HEK293T (cell line): ENCODE data around the gene BEGAIN.

Experiments used
- CTCF ChIA-PET: fragments of 350-600 bp; formaldehyde crosslinking; extraction: SDS; loops from one replicate; lab custom pipeline; 2021; ENCODE audit warnings: antibody characterized with exemption, inconsistent platforms; lab: Yijun Ruan, JAX
- POLR2A ChIA-PET: fragments of 350-600 bp; formaldehyde crosslinking; extraction: SDS; loops from one replicate; lab custom pipeline; 2020; ENCODE audit warnings: antibody characterized with exemption, inconsistent platforms; lab: Yijun Ruan, JAX
- DNase-seq: peaks from one replicate; pipeline ENCODE4 v3.0.0; 2012; ENCODE audit warnings: mixed read lengths; ENCODE audit errors: extremely low spot score
- ARNT ChIP-seq: fragments of 450-650 bp; IDR thresholded peaks from 2 replicates; pipeline ENCODE4 v1.6.1; 2017; ENCODE audit warnings: mild to moderate bottlenecking
- BHLHE40 ChIP-seq: fragments of 450-650 bp; IDR thresholded peaks from 2 replicates; pipeline ENCODE4 v1.6.1; 2016; ENCODE audit warnings: mild to moderate bottlenecking, moderate library complexity, borderline replicate concordance
- CTBP1 ChIP-seq: fragments of 450-650 bp; IDR thresholded peaks from 2 replicates; pipeline ENCODE4 v1.6.1; 2016; ENCODE audit warnings: borderline replicate concordance
- ELF4 ChIP-seq: fragments of 450-650 bp; IDR thresholded peaks from 2 replicates; pipeline ENCODE4 v1.6.1; 2017; ENCODE audit warnings: antibody characterized with exemption
- FOXA1 ChIP-seq: fragments of 450-650 bp; IDR thresholded peaks from 2 replicates; pipeline ENCODE4 v1.6.1; 2016; ENCODE audit warnings: mild to moderate bottlenecking
- FOXK2 ChIP-seq: fragments of 450-650 bp; IDR thresholded peaks from 2 replicates; pipeline ENCODE4 v1.6.1; 2016; ENCODE audit warnings: mild to moderate bottlenecking
- FOXM1 ChIP-seq: fragments of 450-650 bp; IDR thresholded peaks from 2 replicates; pipeline ENCODE4 v1.6.1; 2017; ENCODE audit warnings: mild to moderate bottlenecking, borderline replicate concordance
- HDGF ChIP-seq: fragments of 450-650 bp; IDR thresholded peaks from 2 replicates; pipeline ENCODE4 v1.6.1; 2017; ENCODE audit warnings: antibody characterized with exemption, borderline replicate concordance
- L3MBTL2 ChIP-seq: fragments of 450-650 bp; conservative IDR thresholded peaks from 2 replicates; pipeline ENCODE4 v1.6.1; 2016; ENCODE audit warnings: mild to moderate bottlenecking
- LEF1 ChIP-seq: fragments of 450-650 bp; IDR thresholded peaks from 2 replicates; pipeline ENCODE4 v1.6.1; 2017; ENCODE audit warnings: mild to moderate bottlenecking, borderline replicate concordance
- NFRKB ChIP-seq: fragments of 450-650 bp; IDR thresholded peaks from 2 replicates; pipeline ENCODE4 v1.6.1; 2016; ENCODE audit warnings: mild to moderate bottlenecking, moderate library complexity
- SP1 ChIP-seq: fragments of 450-650 bp; IDR thresholded peaks from 2 replicates; pipeline ENCODE4 v1.6.1; 2017
- SUZ12 ChIP-seq: fragments of 450-650 bp; IDR thresholded peaks from 2 replicates; pipeline ENCODE4 v1.6.1; 2016; ENCODE audit warnings: mild to moderate bottlenecking
- TARDBP ChIP-seq: fragments of 450-650 bp; IDR thresholded peaks from 2 replicates; pipeline ENCODE4 v1.6.1; 2016
- ZNF384 ChIP-seq: fragments of 450-650 bp; IDR thresholded peaks from 2 replicates; pipeline ENCODE4 v1.6.1; 2016
- TF ChIP-seq, protein P1 (sequence below): fragments of 450-650 bp; IDR thresholded peaks from 2 replicates; pipeline ENCODE4 v1.6.1; 2016

Gene BEGAIN

DNA sequence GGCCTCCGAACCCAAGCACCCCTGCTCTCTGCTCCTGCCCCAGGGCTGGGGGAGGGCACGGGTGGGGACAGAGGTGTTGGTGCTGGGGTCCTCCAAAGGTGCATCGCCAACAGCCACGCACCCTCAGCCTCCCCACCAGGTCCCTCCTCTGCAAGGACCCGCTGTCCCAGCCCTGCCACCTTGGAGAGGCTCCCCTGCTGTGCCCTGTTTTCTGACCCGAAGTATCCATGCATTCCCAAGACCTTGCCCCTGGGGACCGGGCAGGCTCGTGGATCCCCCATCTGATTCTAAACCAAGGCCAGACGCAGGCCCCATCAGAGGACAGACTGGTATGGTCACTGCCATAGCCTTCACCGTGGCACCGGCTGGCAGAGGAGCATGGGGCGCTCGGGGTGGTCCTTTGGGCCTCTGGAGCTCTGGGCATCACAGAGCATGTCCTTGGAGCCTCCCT is 22.7 kb upstream of the BEGAIN start:
- ChIA-PET POLR2A (no interaction called here), CTCF (no interaction called here)
- no peak for TF ChIP-seq L3MBTL2
- no peak for TF ChIP-seq SP1
- TF ChIP-seq CTBP1, result no peak
- TF ChIP-seq SUZ12, result no peak
- no peak for TF ChIP-seq LEF1
- no peak for TF ChIP-seq ELF4
- no peak for TF ChIP-seq TARDBP
- no peak for TF ChIP-seq BHLHE40
- TF ChIP-seq ARNT, result no peak
- no peak for TF ChIP-seq NFRKB
- no peak for TF ChIP-seq FOXM1
- DNase-seq, result no peak

GRCh38 chr14:100609331-100609870 is 22.2 kb upstream of the BEGAIN start:
- ChIA-PET POLR2A (no interaction called here), CTCF (no interaction called here)
- no peak for DNase-seq
- no peak for TF ChIP-seq SP1
- no peak for TF ChIP-seq CTBP1
- TF ChIP-seq BHLHE40, result no peak
- TF ChIP-seq, protein P1, sequence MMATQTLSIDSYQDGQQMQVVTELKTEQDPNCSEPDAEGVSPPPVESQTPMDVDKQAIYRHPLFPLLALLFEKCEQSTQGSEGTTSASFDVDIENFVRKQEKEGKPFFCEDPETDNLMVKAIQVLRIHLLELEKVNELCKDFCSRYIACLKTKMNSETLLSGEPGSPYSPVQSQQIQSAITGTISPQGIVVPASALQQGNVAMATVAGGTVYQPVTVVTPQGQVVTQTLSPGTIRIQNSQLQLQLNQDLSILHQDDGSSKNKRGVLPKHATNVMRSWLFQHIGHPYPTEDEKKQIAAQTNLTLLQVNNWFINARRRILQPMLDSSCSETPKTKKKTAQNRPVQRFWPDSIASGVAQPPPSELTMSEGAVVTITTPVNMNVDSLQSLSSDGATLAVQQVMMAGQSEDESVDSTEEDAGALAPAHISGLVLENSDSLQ, result no peak
- TF ChIP-seq ARNT, result no peak
- TF ChIP-seq TARDBP, result no peak
- no peak for TF ChIP-seq ZNF384
- TF ChIP-seq L3MBTL2, result no peak
- no peak for TF ChIP-seq SUZ12
- TF ChIP-seq FOXM1, result no peak

GRCh38 chr14:100608586-100609330 is 21.5 kb upstream of the BEGAIN start:
- CTCF ChIA-PET, result no interaction called here
- POLR2A ChIA-PET, result no interaction called here

DNA sequence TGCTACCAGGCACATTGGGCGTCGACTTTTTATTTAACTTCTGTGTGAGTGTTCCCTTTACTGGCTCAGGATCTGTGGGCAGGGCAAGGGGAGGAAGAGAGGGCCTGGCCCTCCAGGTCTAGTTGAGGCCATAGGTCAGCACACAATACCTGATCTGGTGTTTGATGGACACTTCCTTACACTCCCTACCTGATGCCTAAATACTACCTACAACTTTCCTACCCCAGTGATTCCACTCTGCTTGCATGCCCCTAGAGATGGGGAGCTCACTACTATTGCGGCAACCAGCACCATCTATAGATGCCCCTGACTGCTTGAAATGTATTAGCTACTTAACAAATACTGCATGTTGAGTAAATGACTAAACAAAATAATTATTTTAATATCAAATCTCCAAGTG is 20.8 kb upstream of the BEGAIN start:
- ChIA-PET CTCF (no interaction called here), POLR2A (no interaction called here)
- no peak for DNase-seq
- TF ChIP-seq HDGF (no peak), SP1 (no peak)

More at GRCh38 chr14:100608586-100609330, 21.5 kb upstream of the BEGAIN start:
- no peak for DNase-seq
- TF ChIP-seq SUZ12 (no peak), FOXM1 (no peak), ELF4 (no peak), ARNT (no peak), TARDBP (no peak), BHLHE40 (no peak)

DNA sequence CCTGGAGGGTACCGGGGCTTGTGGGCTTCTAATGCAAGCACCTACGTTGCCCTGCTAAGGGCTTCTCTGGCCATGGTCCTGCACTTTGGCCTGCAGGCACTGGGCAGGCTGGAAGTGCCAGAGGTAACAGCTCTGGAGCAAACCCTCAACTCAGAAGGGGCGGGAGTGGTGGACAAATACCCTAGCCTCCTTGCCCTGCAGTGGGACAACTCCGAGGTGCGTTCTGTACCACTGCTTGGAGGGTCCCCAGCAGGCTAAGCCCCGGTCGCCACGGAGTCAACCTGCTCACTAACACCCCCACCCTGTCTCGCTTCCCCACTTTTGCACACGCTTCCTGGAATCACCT is 20.4 kb upstream of the BEGAIN start:
- ChIA-PET POLR2A (interaction anchor here (1.2 kb wide), 1 partner anchor 9 kb away, joined by 5 read pairs; no protein-coding TSS in a partner anchor), CTCF (no interaction called here)
- DNase-seq, result no peak
- no peak for TF ChIP-seq FOXK2
- no peak for TF ChIP-seq ARNT
- no peak for TF ChIP-seq LEF1
- TF ChIP-seq SUZ12, result no peak
- TF ChIP-seq, protein P1, result no peak
- TF ChIP-seq SP1, result no peak
- no peak for TF ChIP-seq TARDBP
- TF ChIP-seq FOXA1, result no peak
- no peak for TF ChIP-seq HDGF
- no peak for TF ChIP-seq ELF4
- TF ChIP-seq FOXM1, result no peak
- TF ChIP-seq L3MBTL2, result no peak
- TF ChIP-seq ZNF384, result no peak
- no peak for TF ChIP-seq CTBP1
- TF ChIP-seq BHLHE40, result no peak
- no peak for TF ChIP-seq NFRKB

- ChIA-PET POLR2A (interaction anchor here (1.2 kb wide), 1 partner anchor 9 kb away, joined by 5 read pairs; no protein-coding TSS in a partner anchor), CTCF (no interaction called here)
- TF ChIP-seq FOXA1, result no peak
- TF ChIP-seq ZNF384, result no peak
- TF ChIP-seq L3MBTL2, result no peak
- TF ChIP-seq SP1, result no peak
- TF ChIP-seq FOXM1, result no peak
- no peak for TF ChIP-seq NFRKB
- TF ChIP-seq, protein P1, result no peak
- TF ChIP-seq FOXK2, result no peak
- TF ChIP-seq CTBP1, result no peak
- no peak for TF ChIP-seq TARDBP
- no peak for TF ChIP-seq HDGF
- no peak for TF ChIP-seq ARNT
- DNase-seq, result no peak
Measured at GRCh38 chr14:100606687-100607610, 19.7 kb upstream of the BEGAIN start.
